Measurements from ENCODE around the gene IFNW1. TPM values are rescaled to one million over a fixed set of nuclear protein-coding genes. Genes with fewer than 3 reads are reported as not detected.

The IFNW1 gene
- total and polyA plus RNA-seq, 10 of the 15 experiments (the other 5 are each of a cell fraction or from before 2014, with no cell fraction given), result 0.06 to 0.11 (median 0.09) TPM; not detected in 7

DNA sequence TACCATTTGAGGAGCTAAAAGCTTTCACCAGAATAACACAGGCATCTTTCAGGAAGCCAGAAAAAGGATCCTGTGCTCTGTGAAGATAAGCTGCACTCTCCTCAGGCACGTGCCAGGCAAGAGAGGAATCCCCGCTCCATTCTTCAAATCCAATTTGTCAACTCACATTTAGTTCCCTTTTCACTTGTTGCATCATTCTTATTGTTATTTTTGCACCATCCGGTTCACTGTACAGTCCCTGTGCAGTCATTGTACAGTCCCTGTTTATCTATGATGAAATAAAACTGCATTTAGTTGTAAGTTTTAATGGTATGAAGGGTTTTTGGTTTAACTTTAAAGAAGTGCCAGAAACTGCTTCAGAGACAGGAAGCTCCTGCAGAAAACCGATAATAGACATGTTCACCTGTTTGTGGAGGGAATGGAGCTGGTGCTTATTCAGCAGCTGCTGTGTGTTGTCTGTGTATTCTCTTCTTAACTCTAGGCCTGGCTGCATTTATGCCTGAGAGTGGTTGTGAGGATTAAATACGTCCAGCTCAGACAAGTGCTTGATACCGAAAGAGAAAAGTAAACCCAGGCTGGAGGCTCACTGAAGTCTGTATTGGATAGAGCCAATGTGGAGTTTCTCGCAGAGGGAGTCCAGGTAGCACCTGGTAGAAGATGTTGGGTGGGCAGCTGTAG is 22.4 kb downstream of the IFNW1 start:
- Histone ChIP-seq H3K9me3 (replicated peaks; ENCODE audit: control insufficient read depth, insufficient read depth, low read length) (no peaks in the 10 kb centered on the region), H3K4me1 (ENCODE audit: control insufficient read depth, insufficient read depth, low read length) (peaks cover 10% of the 10 kb centered on the region), H2AFZ (ENCODE audit: control insufficient read depth, low read depth, low read length) (peak overlapping the region; percentile 33), H3K4me3 (no peak overlapping the region), H3K4me2 (ENCODE audit: control insufficient read depth, insufficient read depth) (peak overlapping the region; percentile 17; the same call in 1 of the 2 replicates), H4K20me1 (ENCODE audit: control insufficient read depth, insufficient read depth) (no peaks in the 10 kb centered on the region), H3K79me2 (ENCODE audit: control insufficient read depth, insufficient read depth, low read length) (no peaks in the 10 kb centered on the region), H3K27me3 (replicated peaks in 1 of 2; ENCODE audit: control insufficient read depth in 2 of 2, insufficient read depth in 2 of 2, low read length in 1 of 2) (no peaks in the 10 kb centered on the region), H3K36me3 (ENCODE audit: control insufficient read depth in 2 of 2, insufficient read depth in 2 of 2, low read length in 1 of 2) (no peaks in the 10 kb centered on the region), H3K27ac (ENCODE audit: control insufficient read depth, insufficient read depth) (no peak overlapping the region), H3K9ac (ENCODE audit: control insufficient read depth, insufficient read depth, low read length) (no peak overlapping the region)
- ChIA-PET SMC1A (ENCODE audit: uncharacterized antibody, unreplicated experiment) (interaction anchor here (1.2 to 1.3 kb wide), 2 partner anchors 8 to 1626 kb away, joined by 3 read pairs; no protein-coding TSS in a partner anchor), POLR2A (no interaction called here), RAD21 (ENCODE audit: unreplicated experiment) (no interaction called here), CTCF (interaction anchor here (0.8 to 2.3 kb wide), 4 partner anchors 8 to 40 kb away, joined by 3 to 7 read pairs (median 5); no protein-coding TSS in a partner anchor)
- DNase-seq (ENCODE audit: low read depth, low spot score) (no peak), FAIRE-seq (no peak), ATAC-seq (peak; percentile 69)
- WGBS (ENCODE audit: insufficient coverage, insufficient replicate concordance, low lambda C conversion rate, missing lambda C conversion rate), result 52% methylated on average over 7 of the region's 7 CpGs
- in situ Hi-C loops (cut with MboI), result loop anchor here (25.0 kb wide), 2 partner anchors 232 to 757 kb away; no protein-coding TSS in a partner anchor
- intact Hi-C loops (cut with micrococcal nuclease; ENCODE audit: unreplicated experiment), result no loop called here
- BruUV-seq (replicated peaks), result no TSS peak
- TF ChIP-seq, protein P1, sequence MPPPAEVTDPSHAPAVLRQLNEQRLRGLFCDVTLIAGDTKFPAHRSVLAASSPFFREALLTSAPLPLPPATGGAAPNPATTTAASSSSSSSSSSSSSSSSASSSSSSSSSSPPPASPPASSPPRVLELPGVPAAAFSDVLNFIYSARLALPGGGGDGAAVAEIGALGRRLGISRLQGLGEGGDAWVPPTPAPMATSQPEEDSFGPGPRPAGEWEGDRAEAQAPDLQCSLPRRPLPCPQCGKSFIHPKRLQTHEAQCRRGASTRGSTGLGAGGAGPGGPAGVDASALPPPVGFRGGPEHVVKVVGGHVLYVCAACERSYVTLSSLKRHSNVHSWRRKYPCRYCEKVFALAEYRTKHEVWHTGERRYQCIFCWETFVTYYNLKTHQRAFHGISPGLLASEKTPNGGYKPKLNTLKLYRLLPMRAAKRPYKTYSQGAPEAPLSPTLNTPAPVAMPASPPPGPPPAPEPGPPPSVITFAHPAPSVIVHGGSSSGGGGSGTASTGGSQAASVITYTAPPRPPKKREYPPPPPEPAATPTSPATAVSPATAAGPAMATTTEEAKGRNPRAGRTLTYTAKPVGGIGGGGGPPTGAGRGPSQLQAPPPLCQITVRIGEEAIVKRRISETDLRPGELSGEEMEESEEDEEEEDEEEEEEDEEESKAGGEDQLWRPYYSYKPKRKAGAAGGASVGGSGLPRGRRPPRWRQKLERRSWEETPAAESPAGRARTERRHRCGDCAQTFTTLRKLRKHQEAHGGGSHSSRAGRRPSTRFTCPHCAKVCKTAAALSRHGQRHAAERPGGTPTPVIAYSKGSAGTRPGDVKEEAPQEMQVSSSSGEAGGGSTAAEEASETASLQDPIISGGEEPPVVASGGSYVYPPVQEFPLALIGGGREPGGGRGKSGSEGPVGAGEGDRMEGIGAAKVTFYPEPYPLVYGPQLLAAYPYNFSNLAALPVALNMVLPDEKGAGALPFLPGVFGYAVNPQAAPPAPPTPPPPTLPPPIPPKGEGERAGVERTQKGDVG (CRISPR knock-in tag; IDR thresholded peaks at IDR 0.05), result no peak
- TF ChIP-seq CBX5 (IDR thresholded peaks at IDR 0.05; ENCODE audit: low read depth) (no peak), MYC (IDR thresholded peaks at IDR 0.05; ENCODE audit: insufficient read depth, insufficient read length, insufficient replicate concordance, low read length, severe bottlenecking) (no peak), BRCA1 (IDR thresholded peaks at IDR 0.05; ENCODE audit: low read depth, low read length) (no peak), ZBED1 (IDR thresholded peaks at IDR 0.05; ENCODE audit: borderline replicate concordance) (no peak), TAF1 (IDR thresholded peaks at IDR 0.05; ENCODE audit: borderline replicate concordance, low read depth, low read length) (no peak), KLF5 (IDR thresholded peaks at IDR 0.05; ENCODE audit: partially characterized antibody) (no peak), BHLHE40 (IDR thresholded peaks at IDR 0.05; ENCODE audit: borderline replicate concordance in 1 of 2, low read depth in 2 of 2, low read length in 1 of 2) (peak; percentile 85 to 89), ATF7 (IDR thresholded peaks at IDR 0.05; ENCODE audit: low read depth) (0 out of 2 replicates have a peak, but pooled peaks have one; percentile 26), EED (IDR thresholded peaks at IDR 0.05; ENCODE audit: low read depth) (no peak; the same call in 1 of the 2 replicates), RCOR1 (conservative IDR thresholded peaks at IDR 0.05; ENCODE audit: low read depth, low read length) (no peak), SMAD5 (IDR thresholded peaks at IDR 0.05; ENCODE audit: low read depth) (no peak), CBFB (IDR thresholded peaks at IDR 0.05; ENCODE audit: low read depth) (no peak), SREBF1 (IDR thresholded peaks at IDR 0.05; ENCODE audit: low read length) (no peak)
- TF ChIP-seq, protein P2, sequence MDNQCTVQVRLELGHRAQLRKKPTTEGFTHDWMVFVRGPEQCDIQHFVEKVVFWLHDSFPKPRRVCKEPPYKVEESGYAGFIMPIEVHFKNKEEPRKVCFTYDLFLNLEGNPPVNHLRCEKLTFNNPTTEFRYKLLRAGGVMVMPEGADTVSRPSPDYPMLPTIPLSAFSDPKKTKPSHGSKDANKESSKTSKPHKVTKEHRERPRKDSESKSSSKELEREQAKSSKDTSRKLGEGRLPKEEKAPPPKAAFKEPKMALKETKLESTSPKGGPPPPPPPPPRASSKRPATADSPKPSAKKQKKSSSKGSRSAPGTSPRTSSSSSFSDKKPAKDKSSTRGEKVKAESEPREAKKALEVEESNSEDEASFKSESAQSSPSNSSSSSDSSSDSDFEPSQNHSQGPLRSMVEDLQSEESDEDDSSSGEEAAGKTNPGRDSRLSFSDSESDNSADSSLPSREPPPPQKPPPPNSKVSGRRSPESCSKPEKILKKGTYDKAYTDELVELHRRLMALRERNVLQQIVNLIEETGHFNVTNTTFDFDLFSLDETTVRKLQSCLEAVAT (IDR thresholded peaks at IDR 0.05), result no peak
- TF ChIP-seq, protein P3, sequence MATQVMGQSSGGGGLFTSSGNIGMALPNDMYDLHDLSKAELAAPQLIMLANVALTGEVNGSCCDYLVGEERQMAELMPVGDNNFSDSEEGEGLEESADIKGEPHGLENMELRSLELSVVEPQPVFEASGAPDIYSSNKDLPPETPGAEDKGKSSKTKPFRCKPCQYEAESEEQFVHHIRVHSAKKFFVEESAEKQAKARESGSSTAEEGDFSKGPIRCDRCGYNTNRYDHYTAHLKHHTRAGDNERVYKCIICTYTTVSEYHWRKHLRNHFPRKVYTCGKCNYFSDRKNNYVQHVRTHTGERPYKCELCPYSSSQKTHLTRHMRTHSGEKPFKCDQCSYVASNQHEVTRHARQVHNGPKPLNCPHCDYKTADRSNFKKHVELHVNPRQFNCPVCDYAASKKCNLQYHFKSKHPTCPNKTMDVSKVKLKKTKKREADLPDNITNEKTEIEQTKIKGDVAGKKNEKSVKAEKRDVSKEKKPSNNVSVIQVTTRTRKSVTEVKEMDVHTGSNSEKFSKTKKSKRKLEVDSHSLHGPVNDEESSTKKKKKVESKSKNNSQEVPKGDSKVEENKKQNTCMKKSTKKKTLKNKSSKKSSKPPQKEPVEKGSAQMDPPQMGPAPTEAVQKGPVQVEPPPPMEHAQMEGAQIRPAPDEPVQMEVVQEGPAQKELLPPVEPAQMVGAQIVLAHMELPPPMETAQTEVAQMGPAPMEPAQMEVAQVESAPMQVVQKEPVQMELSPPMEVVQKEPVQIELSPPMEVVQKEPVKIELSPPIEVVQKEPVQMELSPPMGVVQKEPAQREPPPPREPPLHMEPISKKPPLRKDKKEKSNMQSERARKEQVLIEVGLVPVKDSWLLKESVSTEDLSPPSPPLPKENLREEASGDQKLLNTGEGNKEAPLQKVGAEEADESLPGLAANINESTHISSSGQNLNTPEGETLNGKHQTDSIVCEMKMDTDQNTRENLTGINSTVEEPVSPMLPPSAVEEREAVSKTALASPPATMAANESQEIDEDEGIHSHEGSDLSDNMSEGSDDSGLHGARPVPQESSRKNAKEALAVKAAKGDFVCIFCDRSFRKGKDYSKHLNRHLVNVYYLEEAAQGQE (IDR thresholded peaks at IDR 0.05; ENCODE audit: low read depth, low read length), result no peak

Data from GM12878 (cell line).